Heart left ventricle (tissue), 13 donors: Measurements from ENCODE around the gene CFAP57.

Experiments used
- POLR2A ChIP-seq, 2 donors: fragments of 450-650 bp; IDR thresholded peaks; one replicate each; pipeline ENCODE4 v1.6.1; 2017; ENCODE audit warnings: antibody characterized with exemption in 2 of 2, mild to moderate bottlenecking in 2 of 2, moderate library complexity in 2 of 2
- TF ChIP-seq, protein P1 (sequence below), 12 donors: fragments of 200-600 bp; sonication (generic) in 4 of 12; IDR thresholded peaks; one replicate each; pipeline versions ENCODE4 v1.5.0 to v1.8.0; 2018 to 2022; ENCODE audit warnings: antibody characterized with exemption in 12 of 12, mild to moderate bottlenecking in 5 of 12
- donor health status: ischemic (EF 13 %, LVEDD 7.1; RV severe dilation, severe dysfunction).
- donor health status: DM: no; HTN: yes; CAD: no.
- donor health status: DM: no; HTN: no; CAD: no.
- donor health status: ischemic (EF 25% LVEDD 6.9; RV normal size, moderate dysfunction).
- donor health status: ischemic (EF 25% LVEDD 5.7; RV mildly dilated, moderate dysfunction).
- donor health status: ischemic (EF 35%, LVEDD 5.7; RV mildly dilated, moderate dysfunction).
- donor health status: nonischemic (EF 11% LVEDD 7.7; RV severe dilation, severe dysfunction).
- donor health status: DM: yes; HTN: yes; CAD: no.
- donor health status: PGD.
- donor health status: ischemic (EF 29% LVEDD 5.4; RV normal size, mild dysfunction).
- donor health status: nonischemic (EF 23%, LVEDD 6.1; RV moderate dilation, normal function).

- TF ChIP-seq POLR2A (IDR thresholded peaks at IDR 0.05) = no peak
- TF ChIP-seq, protein P1, sequence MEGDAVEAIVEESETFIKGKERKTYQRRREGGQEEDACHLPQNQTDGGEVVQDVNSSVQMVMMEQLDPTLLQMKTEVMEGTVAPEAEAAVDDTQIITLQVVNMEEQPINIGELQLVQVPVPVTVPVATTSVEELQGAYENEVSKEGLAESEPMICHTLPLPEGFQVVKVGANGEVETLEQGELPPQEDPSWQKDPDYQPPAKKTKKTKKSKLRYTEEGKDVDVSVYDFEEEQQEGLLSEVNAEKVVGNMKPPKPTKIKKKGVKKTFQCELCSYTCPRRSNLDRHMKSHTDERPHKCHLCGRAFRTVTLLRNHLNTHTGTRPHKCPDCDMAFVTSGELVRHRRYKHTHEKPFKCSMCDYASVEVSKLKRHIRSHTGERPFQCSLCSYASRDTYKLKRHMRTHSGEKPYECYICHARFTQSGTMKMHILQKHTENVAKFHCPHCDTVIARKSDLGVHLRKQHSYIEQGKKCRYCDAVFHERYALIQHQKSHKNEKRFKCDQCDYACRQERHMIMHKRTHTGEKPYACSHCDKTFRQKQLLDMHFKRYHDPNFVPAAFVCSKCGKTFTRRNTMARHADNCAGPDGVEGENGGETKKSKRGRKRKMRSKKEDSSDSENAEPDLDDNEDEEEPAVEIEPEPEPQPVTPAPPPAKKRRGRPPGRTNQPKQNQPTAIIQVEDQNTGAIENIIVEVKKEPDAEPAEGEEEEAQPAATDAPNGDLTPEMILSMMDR (IDR thresholded peaks at IDR 0.05) = no peak
Measured at GRCh38 chr1:43235451-43236121, 63.5 kb downstream of the CFAP57 start.
